Hippocampal formation (tissue), 2 donors: ENCODE measurements around the gene SCNN1B.
"Not testable (repeated sequence)": the region's sequence is repeated elsewhere in the genome, so short reads cannot be mapped to it uniquely, and the experiment has no call there.

Source experiments
- DNase-seq, 2 donors: peaks; one replicate each; lab custom pipeline; 2025; lab: John Stamatoyannopoulos, UW

Gene SCNN1B

GRCh38 chr16:23355106-23355670, 53.1 kb downstream of the SCNN1B start:
- DNase-seq: no peak

GRCh38 chr16:23356941-23357340, 54.8 kb downstream of the SCNN1B start:
- no peak for DNase-seq

GRCh38 chr16:23357761-23358290, 55.7 kb downstream of the SCNN1B start:
- DNase-seq: no peak

GRCh38 chr16:23359092-23359760, 57.1 kb downstream of the SCNN1B start:
- DNase-seq: no peak

GRCh38 chr16:23362460-23363317, 60.6 kb downstream of the SCNN1B start:
- no peak for DNase-seq

GRCh38 chr16:23365602-23366240, 63.6 kb downstream of the SCNN1B start:
- DNase-seq: no peak

- DNase-seq: not testable (repeated sequence)
Observed at GRCh38 chr16:23366341-23366740, 64.2 kb downstream of the SCNN1B start.

- no peak for DNase-seq
Observed at GRCh38 chr16:23367564-23367963, 65.5 kb downstream of the SCNN1B start.

- no peak for DNase-seq
Observed at GRCh38 chr16:23367988-23368387, 65.9 kb downstream of the SCNN1B start.

GRCh38 chr16:23368469-23368868, 66.4 kb downstream of the SCNN1B start:
- DNase-seq: no peak

GRCh38 chr16:23369416-23369815, 67.3 kb downstream of the SCNN1B start:
- no peak for DNase-seq

GRCh38 chr16:23371368-23371767, 69.3 kb downstream of the SCNN1B start:
- DNase-seq: no peak

GRCh38 chr16:23373436-23374219, 71.5 kb downstream of the SCNN1B start:
- no peak for DNase-seq

- DNase-seq: no peak
Observed at GRCh38 chr16:23374721-23375510, 72.8 kb downstream of the SCNN1B start.

GRCh38 chr16:23375643-23376042, 73.5 kb downstream of the SCNN1B start:
- no peak for DNase-seq

GRCh38 chr16:23377071-23377931, 75.2 kb downstream of the SCNN1B start:
- no peak for DNase-seq

GRCh38 chr16:23378256-23378655, 76.2 kb downstream of the SCNN1B start:
- no peak for DNase-seq

GRCh38 chr16:23378921-23379320, 76.8 kb downstream of the SCNN1B start:
- no peak for DNase-seq

GRCh38 chr16:23379707-23380106, 77.6 kb downstream of the SCNN1B start:
- no peak for DNase-seq
